Measurements from ENCODE around the gene NEB. TPM values are rescaled to one million over a fixed set of nuclear protein-coding genes. Genes with fewer than 3 reads are reported as not detected.
A peak's percentile ranks its signal among the peaks of the same experiment; 100 is the strongest.

The NEB gene
- polyA plus RNA-seq, 3 donors: 2.7 TPM; not detected in 2

GRCh38 chr2:151640087-151640486, 94.2 kb downstream of the NEB start:
- TF ChIP-seq CTCF (IDR thresholded peaks at IDR 0.05): no peak
- intact Hi-C loops (cut with micrococcal nuclease): no loop called here
- H3K27ac Mint-ChIP-seq: peak overlapping the region in 1 of 7 donors; percentile 60
- Histone ChIP-seq H3K79me2 (ENCODE audit: insufficient read depth, low read length) (no peaks in the 10 kb centered on the region), H3K9me3 (replicated peaks in 1 of 2; ENCODE audit: control insufficient read depth in 1 of 2, insufficient read depth in 1 of 2, low read length in 2 of 2) (peaks cover 0 to 4% of the 10 kb centered on the region in 2 donors), H3K4me1 (ENCODE audit: control insufficient read depth in 1 of 2, insufficient read depth in 2 of 2, low read length in 2 of 2) (peaks cover 20 to 22% of the 10 kb centered on the region in 2 donors), H3K27ac (ENCODE audit: low read depth in 1 of 2, low read length in 2 of 2) (no peak overlapping the region), H3K4me2 (replicated peaks; ENCODE audit: extremely low read depth, low read length, poor library complexity, severe bottlenecking) (no peak overlapping the region), H3K9ac (ENCODE audit: insufficient read depth, low read length, poor library complexity, severe bottlenecking) (no peak overlapping the region), H3K27me3 (ENCODE audit: control insufficient read depth in 2 of 2, insufficient read depth in 2 of 2, low read length in 2 of 2) (no peaks in the 10 kb centered on the region), H2AFZ (ENCODE audit: insufficient read depth, low read depth, low read length, poor library complexity, severe bottlenecking) (no peak overlapping the region), H4K20me1 (ENCODE audit: insufficient read depth, low read length) (no peaks in the 10 kb centered on the region), H3K4me3 (replicated peaks in 1 of 3; ENCODE audit: low read depth in 2 of 3, low read length in 3 of 3) (no peak overlapping the region), H3K36me3 (replicated peaks in 1 of 2; ENCODE audit: control insufficient read depth in 1 of 2, insufficient read depth in 2 of 2, low read length in 2 of 2) (no peaks in the 10 kb centered on the region)
- peaks cover 0 to 4% (median 0%) of the 10 kb centered on the region in 3 donors for H3K27me3 Mint-ChIP-seq (ENCODE audit: low read depth in 3 of 3)
- DNase-seq: no peak
- 100% methylated on average over 3 of the region's 9 CpGs for WGBS (ENCODE audit: insufficient coverage)
- peaks cover 0 to 13% (median 0%) of the 10 kb centered on the region in 7 donors for H3K9me3 Mint-ChIP-seq
- no peak overlapping the region for H3K4me3 Mint-ChIP-seq
- H3K36me3 Mint-ChIP-seq: no peaks in the 10 kb centered on the region
- H3K4me1 Mint-ChIP-seq: peaks cover 24% of the 10 kb centered on the region

GRCh38 chr2:151638990-151639389, 95.3 kb downstream of the NEB start:
- Histone ChIP-seq H2AFZ (ENCODE audit: insufficient read depth, low read depth, low read length, poor library complexity, severe bottlenecking) (no peak overlapping the region), H3K79me2 (ENCODE audit: insufficient read depth, low read length) (no peaks in the 10 kb centered on the region), H3K9me3 (replicated peaks in 1 of 2; ENCODE audit: control insufficient read depth in 1 of 2, insufficient read depth in 1 of 2, low read length in 2 of 2) (peaks cover 0 to 8% of the 10 kb centered on the region in 2 donors), H3K36me3 (replicated peaks in 1 of 2; ENCODE audit: control insufficient read depth in 1 of 2, insufficient read depth in 2 of 2, low read length in 2 of 2) (no peaks in the 10 kb centered on the region), H3K9ac (ENCODE audit: insufficient read depth, low read length, poor library complexity, severe bottlenecking) (no peak overlapping the region), H3K27me3 (ENCODE audit: control insufficient read depth in 2 of 2, insufficient read depth in 2 of 2, low read length in 2 of 2) (no peaks in the 10 kb centered on the region), H4K20me1 (ENCODE audit: insufficient read depth, low read length) (no peaks in the 10 kb centered on the region), H3K4me1 (ENCODE audit: control insufficient read depth in 1 of 2, insufficient read depth in 2 of 2, low read length in 2 of 2) (peaks cover 20 to 22% of the 10 kb centered on the region in 2 donors), H3K4me3 (replicated peaks in 1 of 3; ENCODE audit: low read depth in 2 of 3, low read length in 3 of 3) (no peak overlapping the region), H3K4me2 (replicated peaks; ENCODE audit: extremely low read depth, low read length, poor library complexity, severe bottlenecking) (no peak overlapping the region), H3K27ac (ENCODE audit: low read depth in 1 of 2, low read length in 2 of 2) (peak overlapping the region in 1 of 2 donors; percentile 77)
- no peak for TF ChIP-seq CTCF (IDR thresholded peaks at IDR 0.05)
- Mint-ChIP-seq H3K9me3 (peaks cover 0 to 20% (median 3%) of the 10 kb centered on the region in 7 donors), H3K4me3 (no peak overlapping the region), H3K27me3 (ENCODE audit: low read depth in 3 of 3) (peaks cover 0 to 4% (median 0%) of the 10 kb centered on the region in 3 donors), H3K4me1 (peaks cover 24% of the 10 kb centered on the region), H3K27ac (no peak overlapping the region), H3K36me3 (no peaks in the 10 kb centered on the region)
- WGBS (ENCODE audit: insufficient coverage): no CpG with 5 or more reads among the region's 1 CpG
- intact Hi-C loops (cut with micrococcal nuclease): no loop called here
- no peak for DNase-seq
